Transverse colon (tissue), 4 donors: ENCODE data around the gene ZNF189. TPM values are rescaled to one million over a fixed set of nuclear protein-coding genes. Genes with fewer than 3 reads are reported as not detected.

Source experiments
- DNase-seq: peaks from one replicate; pipeline ENCODE4 v3.0.0-alpha.2; 2019
- H3K27ac ChIP-seq, 4 donors: fragments of 200-600 bp; sonication (generic); 2 replicates each; pipeline ENCODE4 v1.5.1; 2016 to 2018; ENCODE audit warnings: inconsistent platforms in 4 of 4
- H3K27me3 ChIP-seq: fragments of 200-600 bp; sonication (generic); 2 replicates; pipeline ENCODE4 v1.5.1; 2017; ENCODE audit warnings: inconsistent platforms
- H3K36me3 ChIP-seq, 4 donors: fragments of 200-600 bp; sonication (generic); 2 replicates each; pipeline ENCODE4 v1.5.1; 2017 to 2019; ENCODE audit warnings: inconsistent platforms in 4 of 4
- H3K4me1 ChIP-seq, 4 donors: fragments of 200-600 bp; sonication (generic); 2 replicates each; pipeline ENCODE4 v1.5.1; 2017 to 2020; ENCODE audit warnings: inconsistent platforms in 4 of 4
- H3K4me3 ChIP-seq, 4 donors: fragments of 200-600 bp; sonication (generic); 1 replicate in 1 of 4; 2 replicates in 3 of 4; pipeline versions ENCODE4 v1.5.1 to v1.6.1; 2017 to 2019; ENCODE audit warnings: inconsistent platforms in 4 of 4
- H3K9me3 ChIP-seq, 2 donors: fragments of 200-600 bp; sonication (generic); 2 replicates each; pipeline ENCODE4 v1.5.1; 2017 to 2019; ENCODE audit warnings: inconsistent platforms in 2 of 2
- EP300 ChIP-seq: sonication (generic); formaldehyde crosslinking; IDR thresholded peaks from one replicate; pipeline ENCODE4 v1.6.1; 2017; ENCODE audit warnings: antibody characterized with exemption, low read depth
- POLR2A ChIP-seq: fragments of 450-650 bp; IDR thresholded peaks from one replicate; pipeline ENCODE4 v1.6.1; 2016; ENCODE audit warnings: antibody characterized with exemption, mild to moderate bottlenecking, moderate library complexity
- POLR2AphosphoS5 ChIP-seq, 3 donors: sonication (generic); formaldehyde crosslinking; IDR thresholded peaks; one replicate each; pipeline ENCODE4 v1.6.1; 2016; ENCODE audit warnings: antibody characterized with exemption in 3 of 3
- WGBS, 2 donors: methylation state at CpG; one replicate each; pipeline ENCODE4 v1.1.5; 2018; ENCODE audit warnings: low coverage in 1 of 2; 5-methylcytosine and 5-hydroxymethylcytosine counted together
- in situ Hi-C, 4 donors: fragments of 200-750 bp; cut with MboI; loops; one replicate each; pipeline versions ENCODE4 v1.15.0 to v1.15.1; 2017; ENCODE audit warnings: low sequenced_read_pairs in 3 of 4, low pct_ligation_motif_present in 1 of 4, low pct_unique_long_range_greater_than_20kb in 1 of 4
- intact Hi-C: fragments of 100-400 bp; cut with DNase I; formaldehyde crosslinking; loops from one replicate; pipeline ENCODE4 v1.15.1; 2023; ENCODE audit warnings: low total_unique reads
- small RNA-seq, 4 donors: library from RNA; depleted of rRNA; stranded (forward); fragments of <200 nt; gene quantifications; one replicate each; pipeline ENCODE3, GENCODE V24; 2016
- total RNA-seq, 4 donors: library from RNA; depleted of rRNA; stranded (reverse); fragments of >200 nt; gene quantifications; one replicate each; pipeline ENCODE4 v1.1.0, GENCODE V29; 2016
- TF ChIP-seq, protein P1 (sequence below), 5 experiments: fragments of 200-600 bp in 3 of 5; fragments of 450-650 bp in 2 of 5; sonication (generic) in 3 of 5; IDR thresholded peaks; 1 replicate in 2 of 5; 2 replicates in 3 of 5; pipeline ENCODE4 v1.5.1; 2016 to 2017; ENCODE audit warnings: antibody characterized with exemption in 5 of 5, inconsistent platforms in 3 of 5, mild to moderate bottlenecking in 2 of 5, moderate library complexity in 1 of 5

ZNF189 gene
- total RNA-seq, 4 donors from 2014 or later: 5.6 to 21.3 (median 13.4) TPM

DNA sequence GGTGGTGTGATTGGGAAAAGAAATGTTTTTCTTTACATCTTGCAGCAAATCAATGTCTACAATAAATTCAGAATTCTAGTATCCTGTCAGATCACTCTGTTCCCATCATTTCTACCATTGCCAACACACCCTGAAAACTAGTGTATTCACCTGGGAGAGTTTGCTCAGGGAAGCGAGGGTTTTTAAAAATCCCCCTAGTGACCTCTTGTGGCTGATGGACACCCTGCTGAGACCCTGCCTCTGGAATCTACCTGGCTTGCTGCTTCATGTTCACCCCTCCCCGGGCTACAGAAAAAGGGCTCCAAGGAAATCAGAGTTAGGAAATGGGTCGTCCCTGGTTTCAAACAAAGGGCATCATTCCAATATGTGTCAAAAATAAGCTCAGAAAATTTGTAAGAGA, 58.4 kb downstream of the ZNF189 start:
- no peaks in the 10 kb centered on the region for H3K27me3 ChIP-seq
- in situ Hi-C loops: loop anchor here in 1 of 4 donors (10.0 kb wide), 1 partner anchor 78 kb away; the partner anchor contains the start of gene RNF20

DNA sequence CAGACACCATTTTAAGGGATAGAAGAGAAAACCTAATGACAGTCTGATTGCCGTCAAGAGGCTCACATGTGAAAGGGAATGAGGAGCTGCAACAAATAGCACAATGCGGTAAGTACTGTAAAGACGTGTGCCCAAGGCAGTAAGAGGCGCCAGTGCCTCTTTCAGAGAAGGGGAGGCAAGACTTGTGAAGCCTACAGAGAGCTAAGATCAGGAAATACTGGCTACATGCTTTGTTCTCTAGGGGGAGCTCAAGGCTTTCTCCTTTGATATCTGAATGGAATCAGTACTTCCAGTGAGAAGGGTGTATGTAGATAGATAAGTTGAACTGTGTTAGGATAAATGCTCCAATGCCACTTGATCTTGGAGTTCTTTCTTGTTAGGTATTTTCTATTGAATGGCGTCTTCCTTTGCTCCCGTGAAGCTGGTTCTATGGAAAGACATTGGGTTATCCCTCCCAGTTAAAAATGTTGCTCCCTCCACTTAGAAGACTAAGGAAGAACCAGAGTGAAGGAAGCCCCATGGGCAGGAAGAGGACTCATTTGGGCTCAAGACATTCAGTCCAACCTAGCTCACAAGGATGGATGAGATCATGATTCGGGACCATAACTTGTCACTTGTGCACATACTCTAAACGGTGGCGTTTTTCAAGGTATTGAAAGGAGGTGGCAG, 60.4 kb downstream of the ZNF189 start:
- Histone ChIP-seq H3K27ac (peak overlapping the region in 2 of 4 donors; percentile 18 to 27), H3K9me3 (no peaks in the 10 kb centered on the region), H3K4me3 (no peak overlapping the region), H3K27me3 (no peaks in the 10 kb centered on the region), H3K4me1 (peaks cover 0 to 13% (median 3%) of the 10 kb centered on the region in 4 donors), H3K36me3 (no peaks in the 10 kb centered on the region)
- WGBS, 2 donors: 4 to 35% methylated on average over 6 to 9 of the region's 9 CpGs
- no peak for DNase-seq
- in situ Hi-C loops: loop anchor here in 1 of 4 donors (10.0 kb wide), 1 partner anchor 76 kb away; the partner anchor contains the start of gene RNF20
- intact Hi-C loops: no loop called here
- TF ChIP-seq, protein P1, sequence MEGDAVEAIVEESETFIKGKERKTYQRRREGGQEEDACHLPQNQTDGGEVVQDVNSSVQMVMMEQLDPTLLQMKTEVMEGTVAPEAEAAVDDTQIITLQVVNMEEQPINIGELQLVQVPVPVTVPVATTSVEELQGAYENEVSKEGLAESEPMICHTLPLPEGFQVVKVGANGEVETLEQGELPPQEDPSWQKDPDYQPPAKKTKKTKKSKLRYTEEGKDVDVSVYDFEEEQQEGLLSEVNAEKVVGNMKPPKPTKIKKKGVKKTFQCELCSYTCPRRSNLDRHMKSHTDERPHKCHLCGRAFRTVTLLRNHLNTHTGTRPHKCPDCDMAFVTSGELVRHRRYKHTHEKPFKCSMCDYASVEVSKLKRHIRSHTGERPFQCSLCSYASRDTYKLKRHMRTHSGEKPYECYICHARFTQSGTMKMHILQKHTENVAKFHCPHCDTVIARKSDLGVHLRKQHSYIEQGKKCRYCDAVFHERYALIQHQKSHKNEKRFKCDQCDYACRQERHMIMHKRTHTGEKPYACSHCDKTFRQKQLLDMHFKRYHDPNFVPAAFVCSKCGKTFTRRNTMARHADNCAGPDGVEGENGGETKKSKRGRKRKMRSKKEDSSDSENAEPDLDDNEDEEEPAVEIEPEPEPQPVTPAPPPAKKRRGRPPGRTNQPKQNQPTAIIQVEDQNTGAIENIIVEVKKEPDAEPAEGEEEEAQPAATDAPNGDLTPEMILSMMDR (IDR thresholded peaks at IDR 0.05): peak; percentile 58 to 78 (median 69)
- TF ChIP-seq EP300 (no peak), POLR2AphosphoS5 (IDR thresholded peaks at IDR 0.05) (no peak), POLR2A (no peak)

More for the DNA sequence above, 58.4 kb downstream of the ZNF189 start:
- TF ChIP-seq EP300 (no peak), POLR2AphosphoS5 (IDR thresholded peaks at IDR 0.05) (no peak), POLR2A (no peak)
- TF ChIP-seq, protein P1 (IDR thresholded peaks at IDR 0.05): no peak
- Histone ChIP-seq H3K4me3 (no peak overlapping the region), H3K4me1 (peaks cover 0 to 13% (median 3%) of the 10 kb centered on the region in 4 donors), H3K27ac (no peak overlapping the region), H3K36me3 (no peaks in the 10 kb centered on the region), H3K9me3 (no peaks in the 10 kb centered on the region)
- intact Hi-C loops: no loop called here
- 47 to 62% methylated on average over 3 of the region's 3 CpGs for WGBS, 2 donors
- DNase-seq: no peak

Small RNAs within 50 kb of the gene (small RNA-seq; reads per million reads assigned to genes)
- gene AL353621.2: 0 reads per million in 4 donors

Other genes starting within 250 kb of the ZNF189 start
- under 1 TPM in 1 of 4 donors, not detected in 3; 0.14 TPM for gene BAAT, start 13.8 kb upstream of the ZNF189 start, total RNA-seq
- gene MRPL50, start 233 bp upstream of the ZNF189 start, total RNA-seq: 10 to 100 TPM in 1 of 4 donors, 1 to 10 TPM in 3; 3.4 to 16.1 (median 9.5) TPM
- gene ALDOB, start 36.9 kb downstream of the ZNF189 start, total RNA-seq: 10 to 100 TPM in 2 of 4 donors, 1 to 10 TPM in 1, not detected in 1; 1.9 to 55.0 (median 20.1) TPM
- gene RNF20, start 135.0 kb downstream of the ZNF189 start, total RNA-seq: 10 to 100 TPM in 3 of 4 donors, 1 to 10 TPM in 1; 9.0 to 21.0 (median 13.9) TPM
- gene PPP3R2, start 196.1 kb downstream of the ZNF189 start, total RNA-seq: not detected